Stimulated activated CD4-positive, alpha-beta T cell treated with anti-CD3 and anti-CD28 coated beads, TNF-alpha, amount 100 ng/mL, for 1 hour (primary cell): ENCODE results near the gene NPAS2.

ENCODE experiments used
- DNase-seq, 3 donors: peaks; one replicate each; pipeline ENCODE4 v3.0.0-alpha.2; 2020; ENCODE audit warnings: low read depth in 3 of 3, low spot score in 1 of 3

The NPAS2 gene

GRCh38 chr2:100821255-100821910 lies 1.4 kb downstream of the NPAS2 start:
- no peak for DNase-seq

- no peak for DNase-seq
Measured at GRCh38 chr2:100821911-100822265, 1.9 kb downstream of the NPAS2 start.

DNA sequence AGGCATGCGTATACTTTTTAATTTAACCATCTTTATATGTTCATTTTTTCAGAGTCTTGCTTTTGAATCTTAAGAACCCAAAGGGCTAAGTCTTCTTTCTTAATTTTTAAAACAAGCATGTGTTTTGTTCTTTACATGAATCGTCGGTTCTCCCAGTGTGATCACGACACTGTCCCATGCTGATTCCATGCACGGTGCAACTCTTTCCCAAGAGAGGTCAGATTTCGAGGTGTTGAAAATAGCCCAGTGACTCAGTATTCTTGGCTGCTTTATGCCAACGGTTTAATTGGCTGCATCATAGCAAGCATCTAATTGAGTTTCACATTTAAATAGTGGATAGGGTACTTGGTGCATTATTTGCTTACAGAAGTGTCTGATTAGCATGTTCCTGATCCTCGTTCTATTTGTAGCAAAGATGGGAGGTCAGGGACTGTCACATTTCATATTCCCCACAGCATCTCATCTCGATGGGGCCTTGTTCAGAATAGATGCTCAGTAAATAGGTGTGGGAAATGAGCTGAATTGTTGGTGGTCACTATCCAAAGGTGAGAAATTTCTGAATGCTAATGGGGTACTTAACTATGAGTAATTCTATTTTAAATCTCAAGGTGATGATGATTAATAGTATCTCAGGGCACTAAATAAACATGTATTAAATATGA lies 2.8 kb downstream of the NPAS2 start:
- no peak for DNase-seq

DNA sequence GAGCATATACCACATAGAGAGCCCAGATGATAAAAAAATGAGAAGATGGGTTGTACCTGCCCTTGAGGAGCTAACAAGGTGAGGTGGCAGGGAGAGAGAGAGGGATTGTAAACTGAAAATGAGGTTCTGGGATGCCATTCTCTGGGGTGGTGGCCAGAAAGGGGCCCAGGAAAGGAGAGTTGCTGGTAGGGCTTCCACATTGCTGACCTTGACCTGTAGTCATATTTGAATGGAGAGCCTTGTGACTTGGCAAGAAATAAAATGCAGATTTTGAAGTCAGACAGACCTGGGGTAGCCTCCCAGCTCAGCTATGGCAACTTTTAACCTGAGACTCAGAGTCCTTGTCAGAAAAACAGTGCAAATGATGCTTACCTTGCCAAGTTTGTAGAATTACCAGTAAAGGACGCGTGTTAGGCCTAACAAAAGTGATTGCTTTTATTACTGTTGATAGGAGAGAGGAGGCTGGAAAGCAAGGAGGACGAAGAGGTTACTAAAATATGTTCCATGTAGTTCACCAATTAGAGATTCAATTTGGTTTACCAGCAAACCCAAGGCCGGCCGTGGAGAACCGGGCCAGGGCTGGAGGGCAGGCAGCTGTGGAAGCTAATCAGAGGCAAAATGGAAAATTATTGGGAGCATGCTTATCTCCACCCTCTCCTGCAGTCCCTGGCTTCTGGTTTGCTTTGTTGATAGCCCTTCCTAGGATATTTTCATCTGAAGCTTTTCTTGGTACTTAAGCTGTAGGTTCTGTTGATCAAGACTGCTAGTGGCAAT lies 3.9 kb downstream of the NPAS2 start:
- DNase-seq, result no peak

- no peak for DNase-seq
Measured at GRCh38 chr2:100824842-100825241, 4.9 kb downstream of the NPAS2 start.

DNA sequence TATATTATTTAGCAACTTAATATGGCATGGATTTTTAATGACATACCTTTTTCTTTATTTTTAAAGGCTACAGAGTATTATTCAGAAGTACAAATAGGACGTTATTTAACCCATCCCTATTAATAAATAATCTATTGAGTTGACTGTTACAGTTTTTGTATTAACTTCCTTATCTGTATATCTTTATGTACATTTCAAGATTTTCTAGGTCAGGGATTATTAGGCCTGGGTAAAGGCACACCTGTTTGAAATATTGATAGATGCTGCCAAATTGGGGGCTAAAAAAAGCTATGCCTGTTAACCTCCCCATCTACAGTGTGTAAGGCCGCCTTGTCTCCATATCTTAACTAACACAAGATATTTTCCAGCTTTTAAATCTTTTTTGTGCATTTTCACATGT lies 6.6 kb downstream of the NPAS2 start:
- no peak for DNase-seq

DNA sequence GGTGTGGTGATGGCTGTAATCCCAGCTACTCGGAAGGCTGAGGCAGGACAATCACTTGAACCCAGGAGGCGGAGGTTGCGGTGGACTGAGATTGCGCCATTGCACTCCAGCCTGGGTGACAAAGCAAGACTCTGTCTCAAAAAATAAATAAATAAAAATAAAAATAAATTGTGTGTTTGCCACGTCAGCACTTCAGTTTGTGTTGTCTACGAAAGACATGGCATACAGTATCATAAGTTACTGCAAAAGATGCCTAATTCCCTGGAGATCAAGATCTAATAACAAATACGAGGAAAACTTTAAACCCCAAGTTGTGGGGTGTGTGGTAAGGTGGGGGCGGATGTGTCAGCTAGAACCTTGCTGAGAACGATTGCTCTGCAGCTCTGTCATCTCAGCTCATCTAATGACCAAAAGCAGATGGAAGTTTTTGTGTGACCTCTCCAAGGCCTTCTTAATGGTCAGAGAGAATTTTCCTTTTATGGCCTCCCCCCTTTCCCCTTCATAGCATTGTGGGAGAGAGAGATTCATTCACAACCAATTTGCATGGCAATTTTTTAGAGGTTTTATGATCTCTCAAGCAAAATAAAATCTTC lies 11.3 kb downstream of the NPAS2 start:
- DNase-seq, result no peak

DNA sequence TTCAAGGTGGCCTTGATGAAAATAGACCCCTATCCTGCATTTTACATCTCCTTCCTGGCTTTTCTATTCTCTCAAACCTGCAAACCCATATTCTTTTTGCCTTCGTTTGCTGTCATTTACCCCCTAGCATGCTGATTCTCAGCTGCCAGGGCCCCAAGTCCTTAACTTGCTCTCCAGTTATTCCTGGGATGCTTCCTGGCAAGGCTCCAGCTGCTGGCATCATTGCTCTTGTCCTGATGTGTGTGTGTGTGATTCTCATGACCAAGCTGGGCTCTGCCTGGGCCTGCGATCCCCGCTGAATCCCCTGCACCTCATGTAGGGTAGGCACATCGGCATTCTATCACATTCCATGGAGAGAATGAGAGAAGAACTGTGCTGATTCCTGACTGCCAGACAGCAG lies 11.9 kb downstream of the NPAS2 start:
- no peak for DNase-seq

- no peak for DNase-seq
Measured at GRCh38 chr2:100832885-100833284, 12.9 kb downstream of the NPAS2 start.

DNA sequence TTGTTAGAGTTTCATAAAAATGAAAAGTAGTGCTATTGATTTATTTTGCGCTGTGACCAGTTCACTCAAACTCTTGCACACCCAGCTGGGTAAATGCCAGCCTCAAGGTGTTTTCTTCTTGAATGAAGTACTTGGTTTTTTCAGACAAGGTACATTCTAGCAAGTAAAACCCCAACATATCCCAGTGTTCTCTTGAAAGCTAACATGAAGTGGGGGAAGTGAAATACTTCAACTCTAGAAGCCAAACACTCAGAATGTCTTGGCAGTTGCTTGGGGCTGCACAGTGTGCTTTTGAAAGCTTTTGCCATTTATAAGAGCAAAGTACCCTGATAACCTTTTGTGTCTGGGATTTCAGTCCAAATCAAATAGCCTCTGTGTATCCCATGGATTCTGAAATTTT lies 13.4 kb downstream of the NPAS2 start:
- DNase-seq, result no peak

DNA sequence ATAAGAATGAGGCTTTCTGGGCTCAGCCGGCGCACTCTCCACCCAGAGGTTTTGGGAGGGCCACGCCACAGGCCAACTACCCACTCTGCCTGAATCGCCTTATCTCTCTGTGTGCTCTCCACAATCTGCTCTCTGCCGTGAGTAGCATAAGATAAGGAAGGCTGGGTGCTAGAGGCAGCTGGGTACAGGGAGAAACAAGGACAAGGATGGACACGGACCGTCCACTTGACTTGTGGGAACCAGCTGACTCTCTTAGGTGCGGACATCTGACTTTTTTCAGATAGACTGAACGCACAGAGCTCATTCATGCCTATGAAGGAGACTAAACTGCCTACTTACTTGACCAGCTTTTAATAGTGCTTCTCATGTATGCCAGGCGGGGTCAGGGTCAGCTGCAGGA lies 14.3 kb downstream of the NPAS2 start:
- DNase-seq, result no peak

DNA sequence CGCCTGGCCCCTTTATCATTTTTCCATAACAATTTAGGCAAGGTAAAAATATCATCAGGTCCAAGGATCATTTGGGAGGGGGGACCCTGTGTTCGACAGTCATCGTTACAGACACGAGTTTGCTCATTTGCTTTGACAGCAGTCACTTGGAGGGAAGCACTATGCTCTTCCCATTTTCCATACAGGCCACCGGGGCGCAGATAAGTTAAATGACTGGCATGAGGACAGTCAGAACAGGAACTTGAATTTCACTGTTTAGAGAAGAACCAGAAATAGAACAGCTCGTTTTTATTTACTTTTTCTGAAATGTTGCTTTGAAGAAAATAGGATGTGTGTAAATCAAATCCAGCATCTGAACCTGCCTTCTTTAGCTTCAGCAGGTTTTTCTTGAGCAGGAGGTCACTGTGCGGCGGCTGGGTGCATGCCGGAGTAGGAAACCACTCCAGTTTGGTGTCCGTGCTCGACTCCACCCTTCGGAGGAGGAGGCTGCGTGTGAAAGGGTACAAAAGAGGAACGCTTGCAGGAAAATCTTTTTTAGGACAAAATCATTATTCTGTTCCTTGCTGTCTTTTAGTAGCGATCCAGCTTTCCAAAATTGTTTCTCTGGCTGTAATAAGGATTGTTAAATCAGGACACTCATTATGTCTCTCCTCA lies 15.2 kb downstream of the NPAS2 start:
- DNase-seq, result no peak

- DNase-seq, result no peak
Measured at GRCh38 chr2:100840519-100840918, 20.6 kb downstream of the NPAS2 start.

GRCh38 chr2:100842241-100842922 lies 22.4 kb downstream of the NPAS2 start:
- no peak for DNase-seq

GRCh38 chr2:100844514-100844913 lies 24.6 kb downstream of the NPAS2 start:
- DNase-seq, result no peak

DNA sequence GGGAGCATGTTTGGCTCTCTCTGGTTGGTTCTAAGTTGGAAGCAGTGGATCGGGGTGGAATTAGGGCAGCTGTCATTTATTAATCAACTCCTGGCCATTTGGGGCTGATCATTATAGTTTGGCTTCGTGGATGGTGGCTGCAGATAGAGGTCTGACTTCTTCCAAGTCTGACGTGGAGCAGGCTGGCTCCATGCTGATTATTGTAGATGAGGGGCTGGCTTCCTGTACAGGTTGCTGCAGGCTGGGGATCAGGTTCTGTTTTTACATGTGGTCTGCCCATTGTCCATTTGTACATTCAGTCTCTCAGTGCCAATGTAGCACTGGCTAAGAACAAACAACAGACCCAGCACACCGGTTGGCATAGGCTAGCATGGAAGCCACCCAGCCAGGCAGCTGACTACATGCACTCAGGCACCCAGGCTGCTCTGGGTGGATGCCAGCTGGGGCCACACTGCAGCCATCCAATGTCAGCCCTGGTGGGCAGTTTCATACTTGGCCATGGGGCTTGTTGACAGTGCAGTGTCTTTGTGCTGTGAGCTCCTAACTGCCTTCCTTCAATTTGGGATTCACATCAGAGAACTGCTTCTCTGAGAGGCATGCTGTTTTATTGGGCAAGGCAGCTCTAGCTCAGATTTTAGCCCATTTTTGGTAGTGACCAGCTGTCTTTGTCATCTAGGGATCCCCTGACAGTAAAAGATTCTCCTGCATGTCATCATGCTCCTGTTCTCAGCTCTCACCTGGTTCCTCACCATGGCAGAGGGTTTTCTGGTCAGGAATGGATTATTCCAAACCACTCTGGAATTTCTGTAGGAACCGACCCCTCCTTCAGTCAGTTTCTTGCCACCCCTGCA lies 25.4 kb downstream of the NPAS2 start:
- DNase-seq, result no peak

- DNase-seq, result no peak
Measured at GRCh38 chr2:100846716-100847115, 26.8 kb downstream of the NPAS2 start.

- DNase-seq, result no peak
Measured at GRCh38 chr2:100852447-100852846, 32.5 kb downstream of the NPAS2 start.

DNA sequence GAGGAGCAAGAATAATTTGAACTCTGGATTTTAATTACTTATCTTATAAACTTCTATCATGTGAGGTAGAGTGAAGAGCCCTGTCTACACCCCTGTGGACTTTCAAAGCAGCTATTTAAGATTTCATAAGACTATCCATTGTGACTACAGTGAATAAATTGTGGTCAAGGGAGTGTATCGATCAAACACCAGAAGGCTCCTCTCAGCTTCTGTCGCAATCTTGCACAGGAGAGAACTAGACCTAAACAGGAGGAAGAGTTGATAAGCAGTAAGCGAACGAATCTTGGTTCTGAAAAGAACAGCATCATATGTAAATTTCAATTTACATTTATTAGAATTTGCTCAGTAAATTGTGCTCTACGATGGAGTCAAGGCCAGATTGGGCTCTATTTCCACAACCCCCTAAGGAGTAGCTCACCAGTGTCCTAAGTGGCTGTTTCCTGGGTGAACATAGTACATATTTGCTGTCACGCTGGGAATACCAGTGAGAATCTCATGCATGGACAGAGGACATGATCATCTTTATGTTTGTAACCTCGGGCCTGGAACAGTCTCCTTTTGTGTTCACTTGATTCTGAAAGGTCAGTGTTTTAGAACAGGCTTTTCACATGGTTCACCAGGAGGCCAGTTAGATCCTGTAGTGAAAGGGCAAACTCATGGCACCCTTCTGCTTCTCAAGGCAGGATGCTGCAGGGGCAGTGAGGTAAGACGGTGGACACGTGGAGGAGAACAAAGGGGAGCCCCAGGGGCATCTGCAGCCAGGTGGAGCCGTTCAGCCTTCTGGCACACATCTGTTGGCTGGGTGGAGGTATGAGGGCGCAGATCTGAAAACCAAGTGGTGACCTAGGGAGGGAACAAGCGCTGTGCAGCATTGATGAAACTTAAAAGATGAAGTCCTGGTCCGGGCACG lies 33.3 kb downstream of the NPAS2 start:
- no peak for DNase-seq
